ENCODE data around the gene COLQ. TPM values are rescaled to one million over a fixed set of nuclear protein-coding genes. Genes with fewer than 3 reads are reported as not detected.

COLQ gene
- total RNA-seq, 1 donor from 2014 or later: 9.9 TPM

DNA sequence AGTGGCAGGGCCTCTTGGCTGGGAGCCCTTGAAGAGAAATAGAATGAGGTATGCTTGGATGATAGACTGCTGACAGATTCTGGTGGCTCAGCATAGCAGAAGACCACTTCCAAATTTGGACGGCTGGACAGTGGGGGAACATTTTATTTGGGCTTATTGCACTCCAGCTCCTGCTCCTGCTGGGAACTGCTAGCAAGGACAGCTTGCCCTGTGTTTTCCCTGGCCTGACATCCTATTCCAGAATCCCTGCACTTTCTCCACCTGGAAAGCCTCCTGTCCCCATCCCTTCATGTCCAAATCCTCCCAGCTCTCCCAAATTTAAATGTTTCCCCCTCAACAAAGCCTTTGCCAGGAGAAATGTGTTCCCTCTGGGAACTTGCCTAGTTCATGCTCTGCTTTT lies 9.8 kb upstream of the COLQ start:
- peaks cover 3% of the 10 kb centered on the region for H3K4me1 Mint-ChIP-seq (ENCODE audit: low read depth)
- TF ChIP-seq, protein P1, sequence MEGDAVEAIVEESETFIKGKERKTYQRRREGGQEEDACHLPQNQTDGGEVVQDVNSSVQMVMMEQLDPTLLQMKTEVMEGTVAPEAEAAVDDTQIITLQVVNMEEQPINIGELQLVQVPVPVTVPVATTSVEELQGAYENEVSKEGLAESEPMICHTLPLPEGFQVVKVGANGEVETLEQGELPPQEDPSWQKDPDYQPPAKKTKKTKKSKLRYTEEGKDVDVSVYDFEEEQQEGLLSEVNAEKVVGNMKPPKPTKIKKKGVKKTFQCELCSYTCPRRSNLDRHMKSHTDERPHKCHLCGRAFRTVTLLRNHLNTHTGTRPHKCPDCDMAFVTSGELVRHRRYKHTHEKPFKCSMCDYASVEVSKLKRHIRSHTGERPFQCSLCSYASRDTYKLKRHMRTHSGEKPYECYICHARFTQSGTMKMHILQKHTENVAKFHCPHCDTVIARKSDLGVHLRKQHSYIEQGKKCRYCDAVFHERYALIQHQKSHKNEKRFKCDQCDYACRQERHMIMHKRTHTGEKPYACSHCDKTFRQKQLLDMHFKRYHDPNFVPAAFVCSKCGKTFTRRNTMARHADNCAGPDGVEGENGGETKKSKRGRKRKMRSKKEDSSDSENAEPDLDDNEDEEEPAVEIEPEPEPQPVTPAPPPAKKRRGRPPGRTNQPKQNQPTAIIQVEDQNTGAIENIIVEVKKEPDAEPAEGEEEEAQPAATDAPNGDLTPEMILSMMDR (IDR thresholded peaks at IDR 0.05; ENCODE audit: unreplicated experiment): no peak
- no peak for DNase-seq (ENCODE audit: low spot score, unreplicated experiment)
- no peaks in the 10 kb centered on the region for H3K9me3 Mint-ChIP-seq (ENCODE audit: low read depth)
- no peak overlapping the region for H3K4me3 Mint-ChIP-seq (ENCODE audit: low read depth)
- no peaks in the 10 kb centered on the region for H3K36me3 Mint-ChIP-seq (ENCODE audit: insufficient read depth)
- H3K27ac Mint-ChIP-seq: no peak overlapping the region
- H3K27me3 Mint-ChIP-seq: no peaks in the 10 kb centered on the region

GRCh38 chr3:15528854-15529537 lies 7.5 kb upstream of the COLQ start:
- TF ChIP-seq, protein P1 (IDR thresholded peaks at IDR 0.05; ENCODE audit: unreplicated experiment): no peak
- H3K27me3 Mint-ChIP-seq: no peaks in the 10 kb centered on the region
- no peak for DNase-seq (ENCODE audit: low spot score, unreplicated experiment)
- no peak overlapping the region for H3K4me3 Mint-ChIP-seq (ENCODE audit: low read depth)
- H3K36me3 Mint-ChIP-seq (ENCODE audit: insufficient read depth): no peaks in the 10 kb centered on the region
- peaks cover 3% of the 10 kb centered on the region for H3K4me1 Mint-ChIP-seq (ENCODE audit: low read depth)
- H3K27ac Mint-ChIP-seq: no peak overlapping the region
- no peaks in the 10 kb centered on the region for H3K9me3 Mint-ChIP-seq (ENCODE audit: low read depth)

- peak; percentile 12 for DNase-seq (ENCODE audit: low spot score, unreplicated experiment)
- H3K4me1 Mint-ChIP-seq (ENCODE audit: low read depth): peaks cover 3% of the 10 kb centered on the region
- H3K36me3 Mint-ChIP-seq (ENCODE audit: insufficient read depth): no peaks in the 10 kb centered on the region
- H3K4me3 Mint-ChIP-seq (ENCODE audit: low read depth): no peak overlapping the region
- TF ChIP-seq, protein P1 (IDR thresholded peaks at IDR 0.05; ENCODE audit: unreplicated experiment): peak; percentile 49
- H3K9me3 Mint-ChIP-seq (ENCODE audit: low read depth): no peaks in the 10 kb centered on the region
- H3K27ac Mint-ChIP-seq: no peak overlapping the region
- no peaks in the 10 kb centered on the region for H3K27me3 Mint-ChIP-seq
These were observed 5.5 kb upstream of the COLQ start for GRCh38 chr3:15527031-15527459.

GRCh38 chr3:15525790-15526189 lies 4.3 kb upstream of the COLQ start:
- Mint-ChIP-seq H3K27ac (no peak overlapping the region), H3K27me3 (no peaks in the 10 kb centered on the region), H3K4me1 (ENCODE audit: low read depth) (peaks cover 8% of the 10 kb centered on the region), H3K9me3 (ENCODE audit: low read depth) (no peaks in the 10 kb centered on the region), H3K36me3 (ENCODE audit: insufficient read depth) (no peaks in the 10 kb centered on the region), H3K4me3 (ENCODE audit: low read depth) (no peak overlapping the region)
- TF ChIP-seq, protein P1 (IDR thresholded peaks at IDR 0.05; ENCODE audit: unreplicated experiment): no peak
- DNase-seq (ENCODE audit: low spot score, unreplicated experiment): no peak

GRCh38 chr3:15523660-15524417 lies 2.3 kb upstream of the COLQ start:
- TF ChIP-seq, protein P1 (IDR thresholded peaks at IDR 0.05; ENCODE audit: unreplicated experiment): no peak
- Mint-ChIP-seq H3K4me3 (ENCODE audit: low read depth) (no peak overlapping the region), H3K4me1 (ENCODE audit: low read depth) (peaks cover 5% of the 10 kb centered on the region), H3K27ac (no peak overlapping the region), H3K27me3 (no peaks in the 10 kb centered on the region), H3K9me3 (ENCODE audit: low read depth) (no peaks in the 10 kb centered on the region), H3K36me3 (ENCODE audit: insufficient read depth) (no peaks in the 10 kb centered on the region)
- DNase-seq (ENCODE audit: low spot score, unreplicated experiment): no peak

Measured in progenitor cell of endocrine pancreas (in vitro differentiated cells).